Right ventricle myocardium superior (tissue), 1 donor: ENCODE data around the gene KRTAP3-1. TPM values are rescaled to one million over a fixed set of nuclear protein-coding genes. Genes with fewer than 3 reads are reported as not detected.
"Not testable (repeated sequence)": the region's sequence is repeated elsewhere in the genome, so short reads cannot be mapped to it uniquely, and the experiment has no call there.

ENCODE experiments used
- ATAC-seq: fragments of 200-7000 bp; cut with Tn5 transposase; one replicate; pipeline ENCODE4 v1.9.1; 2020; ENCODE audit warnings: mild to moderate bottlenecking; ENCODE audit not compliant: poor library complexity
- DNase-seq: peaks from one replicate; pipeline ENCODE4 v3.0.0-alpha.2; 2020
- intact Hi-C: fragments of 100-400 bp; cut with DNase I; formaldehyde crosslinking; loops from one replicate; pipeline ENCODE4 v1.11.2; 2022
- long read RNA-seq: library from polyadenylated mRNA; unstranded; transcript quantifications from one replicate; pipeline ENCODE4 v2.0.0, GENCODE V29; 2021
- total RNA-seq: library from RNA; stranded (reverse); fragmentation: NEBNext Ultra II Directional; extraction: Animal tissue kit (Norgen Biotek cat#: 25700); gene quantifications from one replicate; pipeline ENCODE4 v1.2.1, GENCODE V29; 2021
- donor health status: DM: no; HTN: yes; CAD: no; lungs with severe emphysema.

KRTAP3-1 gene
- not detected for total RNA-seq
- long read RNA-seq: 0 reads

GRCh38 chr17:41008811-41009210, at the start of gene KRTAP3-1:
KRTAP3-1 (minus strand) TSS chr17:41009128; CDS start chr17:41009074, 54 bp downstream.
- ATAC-seq: no peak

GRCh38 chr17:41057547-41057946, 48.6 kb upstream of the KRTAP3-1 start:
- intact Hi-C loops: no loop called here
- DNase-seq (no peak), ATAC-seq (no peak)

More at GRCh38 chr17:41008811-41009210, at the start of gene KRTAP3-1:
- no peak for DNase-seq
- intact Hi-C loops: no loop called here

- intact Hi-C loops, ATAC-seq, DNase-seq: not testable (repeated sequence)
Measured at GRCh38 chr17:41055130-41055529, 46.2 kb upstream of the KRTAP3-1 start, which contains the start of gene KRTAP2-2. KRTAP2-2 (minus strand) TSS chr17:41055230; CDS start chr17:41055211, 19 bp downstream.

- ATAC-seq, intact Hi-C loops, DNase-seq: not testable (repeated sequence)
Measured at GRCh38 chr17:41054556-41054955, 45.6 kb upstream of the KRTAP3-1 start.

- DNase-seq (no peak), ATAC-seq (no peak)
- intact Hi-C loops: no loop called here
Measured at GRCh38 chr17:41054025-41054424, 45.1 kb upstream of the KRTAP3-1 start.

GRCh38 chr17:41052566-41052965, 43.6 kb upstream of the KRTAP3-1 start:
- no peak for ATAC-seq
- intact Hi-C loops: no loop called here

GRCh38 chr17:41049110-41049509, 40.2 kb upstream of the KRTAP3-1 start:
- DNase-seq (no peak), ATAC-seq (no peak)
- intact Hi-C loops: no loop called here

More at GRCh38 chr17:41052566-41052965, 43.6 kb upstream of the KRTAP3-1 start:
- no peak for DNase-seq

- DNase-seq (no peak), ATAC-seq (no peak)
- intact Hi-C loops: no loop called here
Measured at GRCh38 chr17:41048441-41048840, 39.5 kb upstream of the KRTAP3-1 start.

- DNase-seq, ATAC-seq, intact Hi-C loops: not testable (repeated sequence)
Measured at GRCh38 chr17:41046735-41047465, 38.0 kb upstream of the KRTAP3-1 start, which contains the start of gene KRTAP2-1. KRTAP2-1 (minus strand) TSS chr17:41047316; CDS start chr17:41047267, 49 bp downstream.

- intact Hi-C loops: no loop called here
- DNase-seq: no peak
- no peak for ATAC-seq
Measured at GRCh38 chr17:41042953-41043352, 34.0 kb upstream of the KRTAP3-1 start.

GRCh38 chr17:41040783-41041571, 32.0 kb upstream of the KRTAP3-1 start, which contains the start of gene KRTAP1-1:
KRTAP1-1 (minus strand) TSS chr17:41041450; CDS start chr17:41041397, 53 bp downstream.
- intact Hi-C loops, ATAC-seq, DNase-seq: not testable (repeated sequence)

GRCh38 chr17:41037853-41038350, 29.0 kb upstream of the KRTAP3-1 start:
- DNase-seq (no peak), ATAC-seq (no peak)
- intact Hi-C loops: no loop called here

GRCh38 chr17:41034346-41034935, 25.5 kb upstream of the KRTAP3-1 start, which contains the start of gene KRTAP1-3:
KRTAP1-3 (minus strand) TSS chr17:41034874; CDS start chr17:41034821, 53 bp downstream.
- ATAC-seq: not testable (repeated sequence)

GRCh38 chr17:41029633-41030245, 20.8 kb upstream of the KRTAP3-1 start, which contains the start of gene KRTAP1-4:
KRTAP1-4 (minus strand) TSS chr17:41030195; CDS start chr17:41030078, 117 bp downstream.
- intact Hi-C loops: no loop called here
- no peak for DNase-seq
- no peak for ATAC-seq

More at GRCh38 chr17:41034346-41034935, 25.5 kb upstream of the KRTAP3-1 start, which contains the start of gene KRTAP1-3:
- DNase-seq, intact Hi-C loops: not testable (repeated sequence)

- ATAC-seq: no peak
- intact Hi-C loops: no loop called here
- DNase-seq: no peak
Measured at GRCh38 chr17:41026715-41027471, 18.0 kb upstream of the KRTAP3-1 start, which contains the start of gene KRTAP1-5. KRTAP1-5 (minus strand) TSS chr17:41027208; CDS start chr17:41027155, 53 bp downstream.

- no peak for DNase-seq
- intact Hi-C loops: no loop called here
- no peak for ATAC-seq
Measured at GRCh38 chr17:41024697-41025096, 15.8 kb upstream of the KRTAP3-1 start.

- DNase-seq: no peak
- ATAC-seq: no peak
- intact Hi-C loops: no loop called here
Measured at GRCh38 chr17:41020336-41020735, 11.4 kb upstream of the KRTAP3-1 start.
